Testis (tissue), 3 donors: Measurements from ENCODE around the gene P2RX7. TPM values are rescaled to one million over a fixed set of nuclear protein-coding genes. Genes with fewer than 3 reads are reported as not detected.

Experiments
- DNase-seq: peaks from one replicate; pipeline ENCODE4 v3.0.0-alpha.2; 2019
- H3K27ac ChIP-seq, 2 donors: fragments of 200-600 bp; sonication (generic); one replicate each; pipeline ENCODE4 v1.5.1; 2019
- H3K27me3 ChIP-seq: fragments of 200-600 bp; sonication (generic); one replicate; pipeline ENCODE4 v1.5.1; 2019
- H3K36me3 ChIP-seq: fragments of 200-600 bp; sonication (generic); one replicate; pipeline ENCODE4 v1.5.1; 2017; ENCODE audit warnings: low read depth; ENCODE audit errors: missing control alignments
- H3K4me1 ChIP-seq: fragments of 200-600 bp; sonication (generic); one replicate; pipeline ENCODE4 v1.5.1; 2019
- H3K4me3 ChIP-seq, 2 donors: fragments of 200-600 bp; sonication (generic); one replicate each; pipeline ENCODE4 v1.5.1; 2017 to 2019
- H3K9me3 ChIP-seq: fragments of 200-600 bp; sonication (generic); one replicate; pipeline ENCODE4 v1.5.1; 2017
- POLR2A ChIP-seq: fragments of 450-650 bp; IDR thresholded peaks from one replicate; pipeline ENCODE4 v1.6.1; 2017; ENCODE audit warnings: antibody characterized with exemption, mild to moderate bottlenecking, moderate library complexity
- WGBS, 2 donors: methylation state at CpG; one replicate each; pipeline ENCODE4 v1.1.5; 2018; 5-methylcytosine and 5-hydroxymethylcytosine counted together
- intact Hi-C: fragments of 100-400 bp; cut with DNase I; formaldehyde crosslinking; loops from one replicate; pipeline ENCODE4 v1.15.1; 2023; ENCODE audit warnings: low total_unique reads
- polyA plus RNA-seq: library from polyadenylated mRNA; stranded (reverse); fragments of 350-450 nt; fragmentation: Illumina TruSeq; extraction: RNeasy Lipid Tissue Mini Kit (QIAGEN cat#74804); gene quantifications from one replicate; pipeline ENCODE4 v1.2.3, GENCODE V29; 2014; ENCODE audit warnings: low read depth, low replicate concordance; ENCODE audit not compliant: insufficient read depth
- total RNA-seq, 2 donors: library from RNA; depleted of rRNA; stranded (reverse); fragments of >200 nt; gene quantifications; one replicate each; pipeline ENCODE4 v1.2.3, GENCODE V29; 2016
- TF ChIP-seq, protein P1 (sequence below), 3 experiments: fragments of 450-650 bp in 2 of 3; fragments of 200-600 bp in 1 of 3; sonication (generic) in 1 of 3; IDR thresholded peaks; one replicate each; pipeline ENCODE4 v1.5.1; 2016 to 2019; ENCODE audit warnings: antibody characterized with exemption in 3 of 3, mild to moderate bottlenecking in 2 of 3, moderate library complexity in 1 of 3

The P2RX7 gene
- total and polyA plus RNA-seq, 3 donors from 2014 or later, result 3.0 to 12.8 (median 5.6) TPM

GRCh38 chr12:121130866-121131373 is 1.8 kb upstream of the P2RX7 start:
- Histone ChIP-seq H3K27ac (no peak overlapping the region), H3K36me3 (no peaks in the 10 kb centered on the region), H3K27me3 (no peaks in the 10 kb centered on the region), H3K4me1 (peaks cover 43% of the 10 kb centered on the region), H3K9me3 (no peaks in the 10 kb centered on the region), H3K4me3 (no peak overlapping the region)
- 75% methylated on average over 6 of the region's 6 CpGs for WGBS, 2 donors
- no peak for TF ChIP-seq POLR2A
- TF ChIP-seq, protein P1, sequence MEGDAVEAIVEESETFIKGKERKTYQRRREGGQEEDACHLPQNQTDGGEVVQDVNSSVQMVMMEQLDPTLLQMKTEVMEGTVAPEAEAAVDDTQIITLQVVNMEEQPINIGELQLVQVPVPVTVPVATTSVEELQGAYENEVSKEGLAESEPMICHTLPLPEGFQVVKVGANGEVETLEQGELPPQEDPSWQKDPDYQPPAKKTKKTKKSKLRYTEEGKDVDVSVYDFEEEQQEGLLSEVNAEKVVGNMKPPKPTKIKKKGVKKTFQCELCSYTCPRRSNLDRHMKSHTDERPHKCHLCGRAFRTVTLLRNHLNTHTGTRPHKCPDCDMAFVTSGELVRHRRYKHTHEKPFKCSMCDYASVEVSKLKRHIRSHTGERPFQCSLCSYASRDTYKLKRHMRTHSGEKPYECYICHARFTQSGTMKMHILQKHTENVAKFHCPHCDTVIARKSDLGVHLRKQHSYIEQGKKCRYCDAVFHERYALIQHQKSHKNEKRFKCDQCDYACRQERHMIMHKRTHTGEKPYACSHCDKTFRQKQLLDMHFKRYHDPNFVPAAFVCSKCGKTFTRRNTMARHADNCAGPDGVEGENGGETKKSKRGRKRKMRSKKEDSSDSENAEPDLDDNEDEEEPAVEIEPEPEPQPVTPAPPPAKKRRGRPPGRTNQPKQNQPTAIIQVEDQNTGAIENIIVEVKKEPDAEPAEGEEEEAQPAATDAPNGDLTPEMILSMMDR (IDR thresholded peaks at IDR 0.05), result no peak
- DNase-seq, result no peak
- intact Hi-C loops, result no loop called here

- intact Hi-C loops, result no loop called here
- H3K27me3 ChIP-seq, result no peaks in the 10 kb centered on the region
- H3K9me3 ChIP-seq, result no peaks in the 10 kb centered on the region
- no peaks in the 10 kb centered on the region for H3K36me3 ChIP-seq
- no peak for DNase-seq
- H3K4me1 ChIP-seq, result peaks cover 40% of the 10 kb centered on the region
- TF ChIP-seq, protein P1 (IDR thresholded peaks at IDR 0.05), result no peak
- no peak for TF ChIP-seq POLR2A
- WGBS, 2 donors, result 77 to 83% methylated on average over 4 of the region's 4 CpGs
- H3K27ac ChIP-seq, result peak overlapping the region; percentile 80 to 82
- no peak overlapping the region for H3K4me3 ChIP-seq
Measured at GRCh38 chr12:121131941-121132341, 735 bp upstream of the P2RX7 start.

GRCh38 chr12:121133838-121134237 is 1.2 kb downstream of the P2RX7 start:
- intact Hi-C loops, result no loop called here
- no peak overlapping the region for H3K27ac ChIP-seq
- peak overlapping the region in 1 of 2 donors; percentile 66 for H3K4me3 ChIP-seq

GRCh38 chr12:121135320-121135719 is 2.6 kb downstream of the P2RX7 start:
- intact Hi-C loops, result no loop called here
- 90 to 92% methylated on average over 3 of the region's 3 CpGs for WGBS, 2 donors
- peaks cover 24% of the 10 kb centered on the region for H3K4me1 ChIP-seq
- no peak for TF ChIP-seq POLR2A
- TF ChIP-seq, protein P1 (IDR thresholded peaks at IDR 0.05), result no peak
- H3K9me3 ChIP-seq, result no peaks in the 10 kb centered on the region
- H3K27ac ChIP-seq, result no peak overlapping the region
- H3K36me3 ChIP-seq, result no peaks in the 10 kb centered on the region
- H3K27me3 ChIP-seq, result no peaks in the 10 kb centered on the region
- DNase-seq, result no peak
- no peak overlapping the region for H3K4me3 ChIP-seq

More at GRCh38 chr12:121133838-121134237, 1.2 kb downstream of the P2RX7 start:
- no peak for DNase-seq
- H3K9me3 ChIP-seq, result no peaks in the 10 kb centered on the region
- 87 to 90% methylated on average over 7 of the region's 7 CpGs for WGBS, 2 donors
- no peaks in the 10 kb centered on the region for H3K36me3 ChIP-seq
- no peaks in the 10 kb centered on the region for H3K27me3 ChIP-seq
- peaks cover 30% of the 10 kb centered on the region for H3K4me1 ChIP-seq
- TF ChIP-seq, protein P1 (IDR thresholded peaks at IDR 0.05), result no peak
- TF ChIP-seq POLR2A, result no peak

GRCh38 chr12:121137512-121137911 is 4.8 kb downstream of the P2RX7 start:
- Histone ChIP-seq H3K4me3 (no peak overlapping the region), H3K27me3 (no peaks in the 10 kb centered on the region), H3K27ac (no peak overlapping the region), H3K4me1 (peaks cover 15% of the 10 kb centered on the region), H3K9me3 (no peaks in the 10 kb centered on the region), H3K36me3 (no peaks in the 10 kb centered on the region)
- no peak for DNase-seq
- intact Hi-C loops, result no loop called here
- no peak for TF ChIP-seq POLR2A
- TF ChIP-seq, protein P1 (IDR thresholded peaks at IDR 0.05), result no peak
- WGBS, 2 donors, result 70 to 71% methylated on average over 4 of the region's 4 CpGs
